Osteocyte (in vitro differentiated cells): ENCODE measurements around the gene CLCF1. TPM values are rescaled to one million over a fixed set of nuclear protein-coding genes. Genes with fewer than 3 reads are reported as not detected.

ENCODE experiments used
- DNase-seq: peaks from one replicate; pipeline ENCODE4 v3.0.0; 2021; ENCODE audit warnings: mixed read lengths; ENCODE audit not compliant: unreplicated experiment; ENCODE audit errors: extremely low spot score
- H3K27ac Mint-ChIP-seq: one replicate; pipeline ENCODE4 v1.8.0; 2021; ENCODE audit warnings: mild to moderate bottlenecking, mixed read lengths; ENCODE audit not compliant: unreplicated experiment
- H3K27me3 Mint-ChIP-seq: one replicate; pipeline ENCODE4 v1.8.0; 2021; ENCODE audit warnings: mixed read lengths; ENCODE audit not compliant: unreplicated experiment
- H3K36me3 Mint-ChIP-seq: one replicate; pipeline ENCODE4 v1.8.0; 2021; ENCODE audit warnings: mixed read lengths; ENCODE audit not compliant: unreplicated experiment
- H3K4me1 Mint-ChIP-seq: one replicate; pipeline ENCODE4 v1.8.0; 2021; ENCODE audit warnings: mixed read lengths; ENCODE audit not compliant: unreplicated experiment
- H3K4me3 Mint-ChIP-seq: one replicate; pipeline ENCODE4 v1.8.0; 2021; ENCODE audit warnings: mild to moderate bottlenecking, moderate library complexity, mixed read lengths; ENCODE audit not compliant: unreplicated experiment
- H3K9me3 Mint-ChIP-seq: one replicate; pipeline ENCODE4 v1.8.0; 2021; ENCODE audit warnings: mixed read lengths; ENCODE audit not compliant: unreplicated experiment
- CTCF ChIP-seq: fragments of 200-600 bp; sonication (generic); IDR thresholded peaks from 2 replicates; pipeline ENCODE4 v1.5.0; 2021; ENCODE audit warnings: antibody characterized with exemption, mild to moderate bottlenecking, moderate library complexity
- total RNA-seq: library from RNA; stranded (reverse); gene quantifications from 2 replicates; pipeline ENCODE4 v1.2.1, GENCODE V29; 2021

The CLCF1 gene
- total RNA-seq, 1 donor from 2014 or later = 7.8 TPM

- DNase-seq = no peak
- Mint-ChIP-seq H3K4me1 (peaks cover 34% of the 10 kb centered on the region), H3K27me3 (peaks cover 6% of the 10 kb centered on the region), H3K4me3 (no peak overlapping the region), H3K27ac (no peak overlapping the region), H3K9me3 (no peaks in the 10 kb centered on the region), H3K36me3 (no peaks in the 10 kb centered on the region)
- no peak for TF ChIP-seq CTCF
Measured at GRCh38 chr11:67381244-67381972, 8.0 kb upstream of the CLCF1 start.

- TF ChIP-seq CTCF = no peak
- peaks cover 39% of the 10 kb centered on the region for H3K4me1 Mint-ChIP-seq
- peak overlapping the region; percentile 4 for H3K4me3 Mint-ChIP-seq
- no peaks in the 10 kb centered on the region for H3K27me3 Mint-ChIP-seq
- peak overlapping the region; percentile 81 for H3K27ac Mint-ChIP-seq
- no peaks in the 10 kb centered on the region for H3K36me3 Mint-ChIP-seq
- no peaks in the 10 kb centered on the region for H3K9me3 Mint-ChIP-seq
- no peak for DNase-seq
Measured at GRCh38 chr11:67379061-67380058, 6.0 kb upstream of the CLCF1 start.

GRCh38 chr11:67378544-67378943, 5.1 kb upstream of the CLCF1 start:
- no peaks in the 10 kb centered on the region for H3K27me3 Mint-ChIP-seq
- no peaks in the 10 kb centered on the region for H3K36me3 Mint-ChIP-seq
- H3K9me3 Mint-ChIP-seq = no peaks in the 10 kb centered on the region
- no peak overlapping the region for H3K4me3 Mint-ChIP-seq
- peaks cover 43% of the 10 kb centered on the region for H3K4me1 Mint-ChIP-seq
- no peak for DNase-seq
- peak overlapping the region; percentile 47 for H3K27ac Mint-ChIP-seq
- no peak for TF ChIP-seq CTCF

GRCh38 chr11:67376873-67377808, 3.7 kb upstream of the CLCF1 start:
- H3K27ac Mint-ChIP-seq = no peak overlapping the region
- no peak overlapping the region for H3K4me3 Mint-ChIP-seq
- no peaks in the 10 kb centered on the region for H3K27me3 Mint-ChIP-seq
- DNase-seq = no peak
- H3K36me3 Mint-ChIP-seq = no peaks in the 10 kb centered on the region
- peaks cover 40% of the 10 kb centered on the region for H3K4me1 Mint-ChIP-seq
- H3K9me3 Mint-ChIP-seq = no peaks in the 10 kb centered on the region
- no peak for TF ChIP-seq CTCF
